GM18861 (cell line): ENCODE measurements around the gene ABHD12B.

Source experiments
- ATAC-seq: cut with Tn5 transposase; IDR thresholded peaks from one replicate; pipeline ENCODE4 v1.9.1; 2021; ENCODE audit not compliant: unreplicated experiment

The ABHD12B gene

GRCh38 chr14:50871914-50872732 is at the start of gene ABHD12B:
Gene ABHD12B, plus strand, starts transcription at chr14:50872053. Its CDS starts 122 bp downstream, at chr14:50872175.
- no peak for ATAC-seq

GRCh38 chr14:50822501-50823042 is 49.3 kb upstream of the ABHD12B start:
- no peak for ATAC-seq

- ATAC-seq = peak; percentile 12
Measured at GRCh38 chr14:50823051-50823761, 48.6 kb upstream of the ABHD12B start.

- ATAC-seq = peak; percentile 75
Measured at GRCh38 chr14:50823762-50824636, 47.9 kb upstream of the ABHD12B start.

DNA sequence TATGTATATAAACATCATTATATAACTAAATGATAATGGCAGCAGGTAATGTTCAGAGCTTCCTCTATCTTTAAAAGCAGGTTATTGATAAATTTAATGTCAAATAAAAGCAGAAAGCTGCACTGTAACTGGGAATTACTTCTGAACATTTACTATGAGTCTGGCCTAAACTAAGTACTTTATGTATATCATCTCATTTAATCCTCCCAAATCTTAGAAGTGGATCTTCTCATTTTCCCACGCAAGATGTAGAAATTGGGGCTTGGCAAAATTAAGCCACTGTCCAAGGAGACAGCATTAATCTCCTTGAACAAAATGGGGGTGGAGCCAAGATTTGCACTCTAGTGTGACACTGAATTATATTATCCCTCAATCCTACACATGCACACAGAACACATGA is 46.5 kb upstream of the ABHD12B start:
- no peak for ATAC-seq

DNA sequence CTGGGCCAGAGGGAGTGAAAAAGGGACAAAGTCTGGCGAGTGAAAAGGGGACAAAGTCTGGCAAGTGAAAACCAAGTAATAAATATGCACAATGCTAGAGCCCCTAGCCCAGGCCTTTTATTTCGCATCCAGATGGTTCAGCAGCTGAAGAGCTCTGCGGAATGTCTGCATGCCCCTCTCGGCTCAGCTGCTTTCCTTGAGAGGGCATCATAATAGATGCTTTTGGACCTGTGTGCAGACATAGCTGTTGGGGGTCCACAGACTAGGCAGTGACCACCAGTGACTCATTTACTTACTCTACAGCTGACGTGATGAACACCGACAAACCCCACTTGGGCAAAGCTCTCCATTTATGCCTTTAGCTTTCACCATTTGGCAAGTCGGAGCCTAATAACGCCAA is 45.2 kb upstream of the ABHD12B start:
- ATAC-seq = no peak

- no peak for ATAC-seq
Measured at GRCh38 chr14:50828721-50829488, 42.9 kb upstream of the ABHD12B start.

- no peak for ATAC-seq
Measured at GRCh38 chr14:50829489-50830043, 42.3 kb upstream of the ABHD12B start.

GRCh38 chr14:50830044-50830931 is 41.6 kb upstream of the ABHD12B start:
- ATAC-seq = peak; percentile 24

- peak; percentile 54 for ATAC-seq
Measured at GRCh38 chr14:50830932-50831725, 40.7 kb upstream of the ABHD12B start, which contains the start of gene NIN. Gene NIN, minus strand, starts transcription at chr14:50831162. Its CDS starts 9,106 bp downstream, at chr14:50822056.

DNA sequence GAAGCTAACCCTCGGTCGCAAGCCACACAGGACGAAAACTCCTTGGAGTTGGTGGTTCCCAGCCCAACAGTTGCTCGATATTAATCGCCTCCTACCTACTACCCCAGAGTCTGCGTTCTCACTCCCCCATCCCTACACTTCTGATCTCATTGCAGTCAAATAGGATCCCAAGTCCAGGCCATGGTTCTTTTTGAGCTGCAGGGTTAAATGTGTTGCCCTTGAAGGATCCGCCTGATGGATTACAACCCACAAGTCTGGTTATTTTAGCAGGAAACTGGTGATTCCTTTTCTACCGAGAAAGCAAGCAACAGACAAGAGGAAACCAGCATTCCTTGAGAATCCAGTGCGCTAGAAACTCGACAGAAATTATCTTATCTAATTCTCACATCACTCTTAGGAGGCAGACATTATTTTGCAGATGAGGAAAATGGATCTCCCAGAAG is 40.1 kb upstream of the ABHD12B start:
- ATAC-seq = no peak

DNA sequence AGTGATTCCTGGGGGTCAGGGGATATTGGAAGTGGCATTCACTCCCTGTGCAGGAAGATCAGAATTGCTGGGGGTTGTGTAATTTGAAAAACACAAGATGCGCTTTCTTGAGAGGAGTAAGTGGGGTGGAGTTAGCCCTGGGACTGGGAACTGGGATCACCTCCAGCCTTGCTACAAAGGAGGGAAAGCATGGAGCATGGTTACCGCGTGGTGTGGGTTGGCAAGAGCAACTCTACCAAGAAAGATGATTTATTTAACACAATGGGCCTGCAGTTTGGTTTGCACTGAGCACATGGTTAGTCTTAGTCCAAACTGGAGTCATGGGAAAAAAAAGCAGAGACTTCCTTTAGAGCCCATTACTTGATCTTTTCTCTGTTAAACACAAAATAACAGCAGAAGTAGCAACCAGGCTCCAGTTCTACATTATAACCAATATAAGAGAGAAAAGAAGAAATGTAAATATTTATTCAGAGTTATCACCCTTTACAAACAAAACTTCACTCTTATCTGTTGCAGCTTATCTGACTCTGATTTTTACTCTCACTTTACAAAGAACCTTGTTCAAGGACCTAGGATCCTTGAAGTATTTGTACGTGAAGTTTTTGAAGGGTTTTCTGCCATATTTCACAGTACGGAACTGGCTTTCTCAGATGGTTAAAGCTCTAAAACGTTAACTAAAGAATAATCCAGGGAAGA is 38.8 kb upstream of the ABHD12B start:
- ATAC-seq = no peak

- ATAC-seq = no peak
Measured at GRCh38 chr14:50834802-50835276, 37.0 kb upstream of the ABHD12B start.

DNA sequence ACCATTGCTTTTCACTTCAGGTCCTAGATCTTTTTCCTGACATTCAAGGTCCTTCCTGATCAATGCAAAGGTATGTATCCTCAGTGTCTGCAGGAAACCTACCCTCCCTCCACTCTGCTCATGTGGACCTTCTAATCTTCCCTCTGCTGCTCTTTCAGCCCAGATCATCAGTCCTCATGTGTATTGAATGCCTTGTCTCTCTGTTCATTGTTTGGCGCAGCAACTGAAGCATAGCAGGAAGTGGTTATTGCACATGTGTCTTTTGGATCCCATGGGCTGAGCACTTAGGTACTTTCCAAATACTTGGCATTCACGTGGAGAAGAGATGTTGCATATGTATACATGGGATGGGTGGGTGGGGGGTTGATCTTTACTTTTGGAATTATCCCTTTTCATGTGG is 36.6 kb upstream of the ABHD12B start:
- no peak for ATAC-seq

- ATAC-seq = no peak
Measured at GRCh38 chr14:50836515-50836914, 35.3 kb upstream of the ABHD12B start.

- ATAC-seq = no peak
Measured at GRCh38 chr14:50837271-50837670, 34.6 kb upstream of the ABHD12B start.

DNA sequence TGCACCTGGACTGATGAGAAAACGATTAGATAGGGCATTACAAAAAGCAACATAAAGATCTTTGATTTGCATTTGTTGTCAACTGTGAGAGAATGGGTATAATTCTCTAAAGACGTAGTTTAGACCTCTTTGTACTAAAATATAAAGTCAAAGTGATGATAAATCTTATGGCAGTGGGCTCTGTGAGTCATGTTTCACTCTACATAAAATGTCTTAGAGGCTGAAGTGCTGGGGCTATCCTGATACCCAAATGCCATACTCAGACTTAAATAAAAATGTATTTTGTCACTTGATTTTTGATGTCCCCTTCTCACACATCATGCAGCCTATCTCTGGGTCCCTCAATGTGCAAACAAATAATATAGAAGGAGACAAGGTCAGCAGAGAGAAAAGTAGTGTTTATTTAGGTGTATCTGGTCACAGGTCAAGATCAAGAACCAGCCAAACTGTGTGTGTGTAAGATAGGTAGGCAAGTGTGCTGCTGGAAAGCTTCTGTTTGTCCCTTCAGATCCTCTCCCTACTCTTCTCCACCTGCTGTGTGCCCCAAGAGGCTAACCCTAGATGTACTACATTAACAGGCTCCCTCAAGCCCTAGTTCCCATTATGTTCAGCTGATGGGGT is 33.9 kb upstream of the ABHD12B start:
- ATAC-seq = no peak
